A549 (cell line): ENCODE data around the gene AFF3. TPM values are rescaled to one million over a fixed set of nuclear protein-coding genes. Genes with fewer than 3 reads are reported as not detected.

Source experiments
- ATAC-seq, 2 experiments: fragments of 200-7000 bp in 1 of 2; fragments of >200 bp in 1 of 2; cut with Nextera tagmentation in 1 of 2; cut with Tn5 transposase in 1 of 2; 3 replicates each; pipeline versions ENCODE4 v1.8.0 to v1.9.1; 2018 to 2020; ENCODE audit warnings: mild to moderate bottlenecking in 1 of 2, moderate library complexity in 1 of 2
- CTCF ChIA-PET: fragments of 300-600 bp; sonication (Branson Sonifier 250); formaldehyde crosslinking; extraction: SDS; loops from one replicate; lab custom pipeline; 2021; ENCODE audit warnings: antibody characterized with exemption, inconsistent platforms; lab: Yijun Ruan, JAX
- POLR2A ChIA-PET: fragments of 350-600 bp; formaldehyde crosslinking; extraction: SDS; loops from one replicate; lab custom pipeline; 2021; ENCODE audit warnings: antibody characterized with exemption, inconsistent platforms; lab: Yijun Ruan, JAX
- DNase-seq, 2 experiments: peaks; one replicate each; pipeline versions ENCODE4 v3.0.0 to v3.0.0-alpha.2; 2011 to 2016; ENCODE audit warnings: low read depth in 1 of 2, low spot score in 1 of 2
- FAIRE-seq: peaks from 2 replicates; lab custom pipeline; 2011; peaks lifted over from hg19 to GRCh38; lab: Jason Lieb, UNC
- H3K27ac ChIP-seq, 2 experiments: fragments of >200 bp; sonication (Bioruptor Twin); formaldehyde crosslinking; 3 replicates each; pipeline ENCODE4 v1.5.1; 2016 to 2017
- H3K4me1 ChIP-seq: fragments of >200 bp; sonication (Bioruptor Twin); formaldehyde crosslinking; 3 replicates; pipeline ENCODE4 v1.6.1; 2016
- H3K4me2 ChIP-seq: fragments of >200 bp; sonication (Bioruptor Twin); formaldehyde crosslinking; 3 replicates; pipeline ENCODE4 v1.6.1; 2016
- H3K4me3 ChIP-seq: fragments of >200 bp; sonication (Bioruptor Twin); formaldehyde crosslinking; 3 replicates; pipeline ENCODE4 v1.5.1; 2016
- H3K9me3 ChIP-seq: fragments of >200 bp; sonication (Bioruptor Twin); formaldehyde crosslinking; 3 replicates; pipeline ENCODE4 v1.6.1; 2016
- BHLHE40 ChIP-seq: IDR thresholded peaks from 2 replicates; pipeline ENCODE4 v1.6.1; 2012; ENCODE audit warnings: low read depth, low read length, inconsistent platforms
- CBX2 ChIP-seq: fragments of 200-600 bp; sonication (generic); IDR thresholded peaks from 2 replicates; pipeline ENCODE4 v1.6.1; 2016; ENCODE audit warnings: low read depth, mild to moderate bottlenecking, borderline replicate concordance
- CBX8 ChIP-seq: fragments of 200-600 bp; sonication (generic); IDR thresholded peaks from 2 replicates; pipeline ENCODE4 v1.6.1; 2016
- CEBPB ChIP-seq, 2 experiments: fragments of >200 bp in 1 of 2; sonication (Bioruptor Twin) in 1 of 2; formaldehyde crosslinking in 1 of 2; IDR thresholded peaks; 2 replicates each; pipeline ENCODE4 v1.6.1; 2012 to 2016
- CHD2 ChIP-seq: fragments of 150-350 bp; IDR thresholded peaks from 2 replicates; pipeline ENCODE4 v1.6.1; 2014; ENCODE audit warnings: low read length; ENCODE audit not compliant: partially characterized antibody
- CHD4 ChIP-seq: fragments of 200-600 bp; sonication (generic); IDR thresholded peaks from 2 replicates; pipeline ENCODE4 v1.6.1; 2016; ENCODE audit warnings: antibody characterized with exemption, mild to moderate bottlenecking, borderline replicate concordance
- EHMT2 ChIP-seq: fragments of 200-600 bp; sonication (generic); IDR thresholded peaks from 2 replicates; pipeline ENCODE4 v1.6.1; 2016; ENCODE audit warnings: antibody characterized with exemption, low read depth, mild to moderate bottlenecking, moderate library complexity
- ESRRA ChIP-seq: fragments of 150-350 bp; IDR thresholded peaks from 2 replicates; pipeline ENCODE4 v1.6.1; 2014; ENCODE audit warnings: mild to moderate bottlenecking, low read length, borderline replicate concordance
- FOSL2 ChIP-seq, 2 experiments: fragments of 450-650 bp in 1 of 2; fragments of >200 bp in 1 of 2; sonication (Bioruptor Twin) in 1 of 2; formaldehyde crosslinking; IDR thresholded peaks; 2 replicates each; pipeline versions ENCODE4 v1.5.0 to v1.6.1; 2016 to 2020; ENCODE audit warnings: mild to moderate bottlenecking in 1 of 2, moderate library complexity in 1 of 2
- HES2 ChIP-seq: fragments of >200 bp; sonication (Bioruptor Twin); formaldehyde crosslinking; IDR thresholded peaks from 2 replicates; pipeline ENCODE4 v1.6.1; 2016
- HMGXB4 ChIP-seq: fragments of 250-450 bp; sonication (Bioruptor Pico); IDR thresholded peaks from 2 replicates; pipeline ENCODE4 v1.5.0; 2021; ENCODE audit warnings: mild to moderate bottlenecking, moderate library complexity, borderline replicate concordance
- HOXA7 ChIP-seq: fragments of 250-450 bp; sonication (Bioruptor Pico); IDR thresholded peaks from 2 replicates; pipeline ENCODE4 v1.5.0; 2020; ENCODE audit warnings: mild to moderate bottlenecking, moderate library complexity
- HOXB13 ChIP-seq: fragments of 250-450 bp; sonication (Bioruptor Pico); IDR thresholded peaks from 2 replicates; pipeline ENCODE4 v1.5.0; 2020; ENCODE audit warnings: low read depth, mild to moderate bottlenecking, moderate library complexity
- HOXB5 ChIP-seq: fragments of 250-450 bp; sonication (Bioruptor Pico); IDR thresholded peaks from 2 replicates; pipeline ENCODE4 v1.5.0; 2020; ENCODE audit warnings: mild to moderate bottlenecking, moderate library complexity
- JUNB ChIP-seq: fragments of >200 bp; sonication (Bioruptor Twin); formaldehyde crosslinking; IDR thresholded peaks from 2 replicates; pipeline ENCODE4 v1.6.1; 2016
- KDM1A ChIP-seq: fragments of 200-600 bp; sonication (generic); IDR thresholded peaks from 2 replicates; pipeline ENCODE4 v1.6.1; 2016; ENCODE audit warnings: low read depth, mild to moderate bottlenecking
- MAX ChIP-seq: IDR thresholded peaks from 2 replicates; pipeline ENCODE4 v1.6.1; 2012
- MAZ ChIP-seq: fragments of 150-350 bp; IDR thresholded peaks from 2 replicates; pipeline ENCODE4 v1.6.1; 2014; ENCODE audit warnings: antibody characterized with exemption, low read depth, low read length, borderline replicate concordance
- MYC ChIP-seq: IDR thresholded peaks from 2 replicates; pipeline ENCODE4 v1.6.1; 2012; ENCODE audit warnings: mild to moderate bottlenecking, inconsistent platforms, low read length, improper control_type of control experiment, borderline replicate concordance
- NFE2L2 ChIP-seq: fragments of 150-350 bp; conservative IDR thresholded peaks from 2 replicates; pipeline ENCODE4 v1.6.1; 2014; ENCODE audit warnings: low read length
- NPAS2 ChIP-seq: fragments of 250-450 bp; sonication (Bioruptor Pico); IDR thresholded peaks from 2 replicates; pipeline ENCODE4 v1.8.0; 2022; ENCODE audit warnings: mild to moderate bottlenecking, moderate library complexity, borderline replicate concordance
- NR3C1 ChIP-seq: fragments of >200 bp; sonication (Bioruptor Twin); formaldehyde crosslinking; IDR thresholded peaks from 3 replicates; pipeline ENCODE4 v1.6.1; 2017
- POLR2AphosphoS2 ChIP-seq: conservative IDR thresholded peaks from 2 replicates; pipeline ENCODE4 v1.6.1; 2012; ENCODE audit warnings: low read length, improper control_type of control experiment, inconsistent platforms
- RAD21 ChIP-seq, 2 experiments: fragments of >200 bp in 1 of 2; sonication (Bioruptor Twin) in 1 of 2; formaldehyde crosslinking in 1 of 2; IDR thresholded peaks in 1 of 2; conservative IDR thresholded peaks in 1 of 2; 2 replicates in 1 of 2; 3 replicates in 1 of 2; pipeline ENCODE4 v1.6.1; 2012 to 2018; ENCODE audit warnings: inconsistent platforms in 1 of 2
- RARB ChIP-seq: fragments of 250-450 bp; sonication (Bioruptor Pico); IDR thresholded peaks from 2 replicates; pipeline ENCODE4 v1.8.0; 2021; ENCODE audit warnings: mild to moderate bottlenecking, moderate library complexity
- RCOR1 ChIP-seq: fragments of 150-350 bp; IDR thresholded peaks from 2 replicates; pipeline ENCODE4 v1.6.1; 2014; ENCODE audit warnings: antibody characterized with exemption, low read length, low read depth
- REST ChIP-seq: fragments of 200-600 bp; sonication (generic); IDR thresholded peaks from 2 replicates; pipeline ENCODE4 v1.6.1; 2016; ENCODE audit warnings: antibody characterized with exemption, mild to moderate bottlenecking, moderate library complexity
- RFX5 ChIP-seq: fragments of 450-650 bp; IDR thresholded peaks from 2 replicates; pipeline ENCODE4 v1.7.1; 2014; ENCODE audit warnings: antibody characterized with exemption, mild to moderate bottlenecking, moderate library complexity
- SREBF2 ChIP-seq: fragments of 450-650 bp; IDR thresholded peaks from 2 replicates; pipeline ENCODE4 v1.6.1; 2014; ENCODE audit warnings: mild to moderate bottlenecking, moderate library complexity
- TFCP2L1 ChIP-seq: fragments of 250-450 bp; sonication (Bioruptor Pico); IDR thresholded peaks from 2 replicates; pipeline ENCODE4 v1.5.0; 2021; ENCODE audit warnings: mild to moderate bottlenecking
- TP53 ChIP-seq: fragments of 250-450 bp; sonication (Bioruptor Pico); IDR thresholded peaks from 2 replicates; pipeline ENCODE4 v1.5.0; 2021; ENCODE audit warnings: mild to moderate bottlenecking, moderate library complexity
- ZFP36 ChIP-seq: fragments of 450-650 bp; IDR thresholded peaks from 2 replicates; pipeline ENCODE4 v1.6.1; 2014; ENCODE audit warnings: borderline replicate concordance; ENCODE audit not compliant: partially characterized antibody
- ZNF302 ChIP-seq: fragments of 250-450 bp; sonication (Bioruptor Pico); IDR thresholded peaks from 2 replicates; pipeline ENCODE4 v1.9.0; 2021; ENCODE audit warnings: inconsistent platforms, mild to moderate bottlenecking, moderate library complexity
- WGBS: methylation state at CpG from one replicate; pipeline ENCODE4 v1.1.6; 2017; ENCODE audit errors: missing lambda C conversion rate; 5-methylcytosine and 5-hydroxymethylcytosine counted together
- polyA plus RNA-seq, 4 experiments: library from polyadenylated mRNA; depleted of rRNA in 3 of 4; stranded (reverse); fragments of >200 nt; fragmentation: RNase III in 1 of 4; extraction: RNeasy Plus Mini Kit Qiagen cat#74134 plus additional on column Dnase treatment in 1 of 4; gene quantifications; 2 replicates in 3 of 4; 3 replicates in 1 of 4; pipeline ENCODE4 v1.2.3, GENCODE V29; 2011 to 2017
- TF ChIP-seq, protein P1 (sequence below): fragments of 250-450 bp; sonication (Bioruptor Pico); IDR thresholded peaks from 2 replicates; pipeline ENCODE4 v1.5.0; 2020; ENCODE audit warnings: low read depth, mild to moderate bottlenecking, moderate library complexity

The AFF3 gene
- polyA plus RNA-seq, 2 of the 4 experiments (the other 2 are of a cell fraction), result not detected

DNA sequence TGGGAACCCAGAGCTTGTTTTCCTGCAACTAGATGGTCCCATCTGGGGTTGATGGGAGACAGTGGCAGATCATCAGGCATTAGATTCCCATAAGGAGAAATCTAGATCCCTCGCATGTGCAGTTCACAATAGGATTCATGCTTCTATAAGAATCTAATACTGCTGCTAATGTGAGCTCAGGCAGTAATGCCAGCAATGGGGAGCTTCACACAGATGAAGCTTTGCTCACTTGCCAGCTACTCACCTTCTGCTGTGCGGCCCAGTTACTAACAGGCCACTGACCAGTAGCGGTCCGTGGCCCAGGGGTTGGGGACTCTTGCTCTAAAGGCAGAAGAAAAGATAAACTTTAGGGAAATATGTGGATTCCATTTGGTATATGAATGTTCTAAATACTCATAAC is 192.9 kb downstream of the AFF3 start:
- DNase-seq (no peak), ATAC-seq (no peak), FAIRE-seq (no peak)
- 49% methylated on average over 4 of the region's 4 CpGs for WGBS
- no peak for TF ChIP-seq NFE2L2
- no peak for TF ChIP-seq MAX
- no peak for TF ChIP-seq HOXB5 (CRISPR knock-in tag)
- no peak for TF ChIP-seq SREBF2
- TF ChIP-seq, protein P1, sequence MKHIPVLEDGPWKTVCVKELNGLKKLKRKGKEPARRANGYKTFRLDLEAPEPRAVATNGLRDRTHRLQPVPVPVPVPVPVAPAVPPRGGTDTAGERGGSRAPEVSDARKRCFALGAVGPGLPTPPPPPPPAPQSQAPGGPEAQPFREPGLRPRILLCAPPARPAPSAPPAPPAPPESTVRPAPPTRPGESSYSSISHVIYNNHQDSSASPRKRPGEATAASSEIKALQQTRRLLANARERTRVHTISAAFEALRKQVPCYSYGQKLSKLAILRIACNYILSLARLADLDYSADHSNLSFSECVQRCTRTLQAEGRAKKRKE (CRISPR knock-in tag), result no peak
- no peak for TF ChIP-seq EHMT2
- no peak for TF ChIP-seq MYC
- TF ChIP-seq KDM1A, result no peak
- TF ChIP-seq CBX2, result no peak
- no peak for TF ChIP-seq JUNB
- TF ChIP-seq MAZ, result no peak
- TF ChIP-seq NR3C1, result no peak
- no peak for TF ChIP-seq CBX8
- TF ChIP-seq NPAS2 (CRISPR knock-in tag), result no peak
- no peak for TF ChIP-seq CHD2
- TF ChIP-seq POLR2AphosphoS2, result no peak
- TF ChIP-seq CEBPB (IDR thresholded peaks at IDR 0.05), result no peak
- no peak for TF ChIP-seq RARB (CRISPR knock-in tag)
- no peak for TF ChIP-seq HOXA7 (CRISPR knock-in tag)
- TF ChIP-seq FOSL2 (IDR thresholded peaks at IDR 0.05), result no peak
- TF ChIP-seq FOSL2 (CRISPR knock-in tag; IDR thresholded peaks at IDR 0.05), result no peak
- Histone ChIP-seq H3K4me2 (no peak overlapping the region), H3K27ac (no peak overlapping the region), H3K4me3 (no peak overlapping the region), H3K4me1 (no peaks in the 10 kb centered on the region), H3K9me3 (no peaks in the 10 kb centered on the region)
- POLR2A ChIA-PET, result no interaction called here
- CTCF ChIA-PET, result no interaction called here

- POLR2A ChIA-PET, result no interaction called here
- H3K4me3 ChIP-seq, result no peak overlapping the region
- no peak for ATAC-seq
- no peaks in the 10 kb centered on the region for H3K9me3 ChIP-seq
- H3K4me1 ChIP-seq, result no peaks in the 10 kb centered on the region
- no peak overlapping the region for H3K27ac ChIP-seq
- H3K4me2 ChIP-seq, result no peak overlapping the region
- 58% methylated on average over 5 of the region's 5 CpGs for WGBS
- CTCF ChIA-PET, result no interaction called here
- DNase-seq, result no peak
- FAIRE-seq, result no peak
- TF ChIP-seq RARB (CRISPR knock-in tag) (no peak), HES2 (no peak), ESRRA (no peak), HOXA7 (CRISPR knock-in tag) (no peak), HOXB13 (no peak), TFCP2L1 (no peak), ZFP36 (no peak), CHD4 (no peak), REST (no peak), RAD21 (conservative IDR thresholded peaks at IDR 0.05 in 1 of 2, IDR thresholded peaks at IDR 0.05 in 1 of 2) (no peak), RFX5 (no peak), BHLHE40 (no peak), RCOR1 (no peak), TP53 (CRISPR knock-in tag) (no peak), FOSL2 (IDR thresholded peaks at IDR 0.05) (no peak), FOSL2 (CRISPR knock-in tag; IDR thresholded peaks at IDR 0.05) (no peak), ZNF302 (CRISPR knock-in tag) (no peak), HMGXB4 (CRISPR knock-in tag) (no peak)
Measured at GRCh38 chr2:99948010-99948409, 194.4 kb downstream of the AFF3 start.
